GM12801 (cell line): ENCODE data around the gene CRYBB3.

Experiments
- TF ChIP-seq, protein P1 (sequence below): IDR thresholded peaks from one replicate; pipeline ENCODE4 v1.5.1; 2011; ENCODE audit warnings: control low read depth; ENCODE audit not compliant: insufficient read length; ENCODE audit errors: extremely low read depth

The CRYBB3 gene

DNA sequence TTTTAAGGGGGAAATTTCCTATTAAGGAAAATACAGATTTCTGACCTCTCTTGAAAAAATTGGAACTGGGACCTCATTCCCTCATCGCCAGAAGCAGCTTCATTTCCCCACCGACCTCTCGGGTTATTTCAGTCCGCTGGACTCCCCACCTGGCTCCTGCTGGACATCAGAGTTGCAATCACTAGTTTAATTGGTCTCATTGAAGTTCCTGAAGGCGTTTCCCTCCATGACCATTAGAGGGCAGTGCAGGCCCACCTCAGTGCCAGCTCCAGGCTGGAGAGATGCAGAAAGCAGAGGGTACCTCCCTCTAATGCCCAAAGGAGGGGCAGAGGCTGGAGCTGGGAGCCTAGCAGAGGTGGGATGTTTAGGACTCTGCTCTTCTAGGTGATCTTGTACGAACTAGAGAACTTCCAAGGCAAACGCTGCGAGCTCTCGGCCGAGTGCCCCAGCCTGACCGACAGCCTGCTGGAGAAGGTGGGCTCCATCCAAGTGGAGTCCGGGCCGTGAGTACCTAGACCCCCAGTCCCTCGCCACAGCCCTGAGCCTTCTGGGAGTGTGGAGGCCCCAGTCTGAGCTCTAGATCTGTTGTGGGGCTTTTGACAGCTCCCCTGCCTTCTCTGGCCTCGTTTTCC is 2.7 kb downstream of the CRYBB3 start:
- TF ChIP-seq, protein P1, sequence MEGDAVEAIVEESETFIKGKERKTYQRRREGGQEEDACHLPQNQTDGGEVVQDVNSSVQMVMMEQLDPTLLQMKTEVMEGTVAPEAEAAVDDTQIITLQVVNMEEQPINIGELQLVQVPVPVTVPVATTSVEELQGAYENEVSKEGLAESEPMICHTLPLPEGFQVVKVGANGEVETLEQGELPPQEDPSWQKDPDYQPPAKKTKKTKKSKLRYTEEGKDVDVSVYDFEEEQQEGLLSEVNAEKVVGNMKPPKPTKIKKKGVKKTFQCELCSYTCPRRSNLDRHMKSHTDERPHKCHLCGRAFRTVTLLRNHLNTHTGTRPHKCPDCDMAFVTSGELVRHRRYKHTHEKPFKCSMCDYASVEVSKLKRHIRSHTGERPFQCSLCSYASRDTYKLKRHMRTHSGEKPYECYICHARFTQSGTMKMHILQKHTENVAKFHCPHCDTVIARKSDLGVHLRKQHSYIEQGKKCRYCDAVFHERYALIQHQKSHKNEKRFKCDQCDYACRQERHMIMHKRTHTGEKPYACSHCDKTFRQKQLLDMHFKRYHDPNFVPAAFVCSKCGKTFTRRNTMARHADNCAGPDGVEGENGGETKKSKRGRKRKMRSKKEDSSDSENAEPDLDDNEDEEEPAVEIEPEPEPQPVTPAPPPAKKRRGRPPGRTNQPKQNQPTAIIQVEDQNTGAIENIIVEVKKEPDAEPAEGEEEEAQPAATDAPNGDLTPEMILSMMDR = no peak

DNA sequence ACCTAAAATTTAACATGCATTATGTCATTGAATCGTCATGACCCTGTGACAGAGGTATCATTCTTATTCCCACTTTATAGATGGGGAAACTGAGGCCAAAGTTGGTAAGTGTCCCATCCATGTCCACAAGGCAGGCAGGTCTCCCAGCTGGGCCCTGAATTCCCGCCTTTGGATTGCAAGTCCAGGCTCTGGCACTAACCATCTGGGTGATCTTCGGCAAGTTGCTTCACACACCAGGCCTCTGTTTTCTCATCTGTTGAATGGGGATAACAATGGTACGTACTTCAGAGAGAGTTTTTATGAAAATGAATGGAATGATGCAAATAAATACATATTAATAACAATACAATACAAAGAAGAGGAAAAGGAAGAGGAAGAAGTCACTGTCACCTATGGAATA is 3.4 kb downstream of the CRYBB3 start:
- TF ChIP-seq, protein P1 = no peak

DNA sequence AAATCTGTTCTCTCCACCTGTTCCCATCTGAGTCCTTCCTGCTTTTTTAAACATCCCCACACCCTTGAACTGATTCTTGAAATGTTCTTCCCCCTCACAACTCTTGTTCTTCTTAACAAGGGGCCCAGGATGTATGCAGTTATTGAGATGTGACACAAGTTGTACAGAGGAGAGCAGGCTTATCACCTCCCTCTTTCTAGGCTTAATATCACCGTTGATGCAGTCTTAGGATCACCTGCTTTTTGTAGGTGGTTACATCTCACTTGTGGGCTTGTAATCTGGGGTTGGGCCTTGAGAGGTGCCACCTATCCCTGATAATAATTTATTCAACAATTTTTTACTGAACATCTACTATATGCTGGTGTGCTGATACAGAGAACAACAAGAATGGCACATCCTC is 6.2 kb downstream of the CRYBB3 start:
- TF ChIP-seq, protein P1 = no peak

DNA sequence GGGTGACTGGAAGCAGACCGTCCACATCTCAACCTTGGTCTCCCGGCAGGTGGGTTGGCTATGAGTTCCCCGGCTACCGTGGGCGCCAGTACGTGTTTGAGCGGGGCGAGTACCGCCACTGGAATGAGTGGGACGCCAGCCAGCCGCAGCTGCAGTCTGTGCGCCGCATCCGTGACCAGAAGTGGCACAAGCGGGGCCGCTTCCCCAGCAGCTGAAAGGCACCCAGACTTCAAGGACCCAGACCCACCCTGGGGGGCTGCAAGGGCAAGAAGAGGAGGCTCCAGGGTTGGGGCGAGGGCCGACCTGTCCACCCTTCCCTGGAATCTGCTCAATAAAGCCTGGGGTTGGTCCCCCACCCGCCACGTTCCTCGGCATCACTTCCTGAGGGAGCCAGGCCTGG is 7.3 kb downstream of the CRYBB3 start:
- TF ChIP-seq, protein P1 = no peak

DNA sequence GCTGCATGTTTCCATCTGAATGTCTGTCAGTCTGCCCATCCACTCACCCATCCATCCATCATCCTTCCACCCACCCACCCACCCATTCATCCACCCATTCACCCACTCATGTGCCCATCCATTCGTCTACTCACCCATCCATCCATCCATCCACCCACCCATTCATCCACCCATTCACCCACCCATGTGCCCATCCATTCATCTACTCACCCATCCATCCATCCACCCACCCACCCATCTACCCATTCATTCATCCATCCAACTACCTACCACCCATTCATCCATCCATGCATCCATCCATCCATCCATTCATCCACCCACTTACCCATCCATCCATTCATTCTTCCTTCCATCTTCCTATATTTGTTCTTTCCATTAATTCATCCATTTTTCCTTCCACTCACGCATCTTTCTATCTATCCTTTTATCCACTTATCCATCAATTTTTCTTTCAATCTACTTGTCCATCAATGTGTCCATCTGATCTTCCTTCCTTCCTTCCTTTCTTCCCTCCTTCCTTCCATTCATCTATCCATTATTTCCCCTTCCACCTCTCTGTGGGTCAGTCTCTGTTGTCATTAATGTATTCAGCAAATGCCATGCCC is 8.0 kb downstream of the CRYBB3 start:
- TF ChIP-seq, protein P1 = no peak

DNA sequence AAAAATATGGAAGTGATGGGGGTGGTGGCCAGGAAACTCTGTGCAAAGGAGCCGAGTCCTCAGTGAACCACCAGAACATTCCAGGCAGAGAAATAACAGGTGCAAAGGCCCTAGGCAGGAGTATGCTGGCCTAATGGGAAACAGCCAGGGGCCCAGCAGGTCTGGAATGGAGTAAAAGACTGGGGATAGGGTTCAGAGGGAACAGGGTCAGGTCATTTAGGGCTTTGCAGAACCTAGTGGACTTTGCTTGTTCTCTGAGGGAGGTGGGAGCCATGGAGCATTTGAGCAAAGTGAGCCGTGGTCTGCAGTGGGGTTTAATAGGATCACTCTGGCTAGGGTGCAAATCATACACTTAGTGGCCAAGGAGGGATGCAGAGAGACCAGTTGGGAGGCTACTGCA is 8.7 kb downstream of the CRYBB3 start:
- TF ChIP-seq, protein P1 = no peak

DNA sequence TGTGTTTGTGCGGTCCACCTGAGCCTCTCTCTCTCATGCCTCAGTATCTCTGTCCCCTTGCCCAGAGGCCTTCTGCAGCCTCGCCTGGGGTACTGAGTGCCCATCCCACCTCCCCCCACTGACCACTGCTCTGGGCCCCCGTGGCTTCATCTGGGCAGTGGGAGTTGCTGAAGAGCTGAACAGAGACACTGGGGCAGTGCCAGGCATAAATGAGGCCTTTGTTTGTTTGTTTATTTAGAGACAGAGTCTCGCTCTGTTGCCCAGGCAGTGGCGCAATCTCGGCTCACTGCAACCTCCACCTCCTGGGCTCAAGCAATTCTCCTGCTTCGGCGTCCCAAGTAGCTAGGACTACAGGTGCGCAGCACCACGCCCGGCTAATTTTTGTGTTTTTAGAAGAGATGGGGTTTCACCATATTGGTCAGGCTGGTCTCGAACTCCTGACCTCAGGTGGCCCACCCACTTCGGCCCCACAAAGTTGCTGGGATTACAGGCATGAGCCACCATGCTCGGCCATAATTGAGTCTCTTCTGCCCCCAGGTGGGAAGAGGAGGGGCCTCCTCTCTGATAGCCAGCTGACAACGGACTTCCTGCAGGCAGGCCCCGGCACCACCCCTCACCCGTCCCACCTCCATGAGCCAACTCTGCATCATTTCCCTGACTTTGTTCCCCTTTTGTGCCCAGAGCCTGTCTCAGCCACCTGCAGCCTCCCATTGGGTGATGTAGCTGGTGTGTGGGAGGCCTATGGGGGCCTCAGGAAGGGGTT is 9.3 kb downstream of the CRYBB3 start:
- TF ChIP-seq, protein P1 = no peak
